MM.1S (cell line): Measurements from ENCODE around the gene PADI6.

Experiments
- CTCF ChIP-seq: fragments of 300-600 bp; sonication (generic); IDR thresholded peaks from 2 replicates; pipeline ENCODE4 v1.5.1; 2016; ENCODE audit warnings: antibody characterized with exemption, low read length, mixed read lengths
- EZH2 ChIP-seq: fragments of 300-600 bp; sonication (generic); optimal IDR thresholded peaks from 2 replicates; pipeline ENCODE3; 2017; ENCODE audit warnings: low read depth, mild to moderate bottlenecking, antibody characterized with exemption, low read length, mixed read lengths
- EZH2phosphoT487 ChIP-seq: fragments of 300-600 bp; sonication (generic); IDR thresholded peaks from 2 replicates; pipeline ENCODE4 v1.6.1; 2018; ENCODE audit warnings: antibody characterized with exemption, low read length

- TF ChIP-seq CTCF (no peak), EZH2 (no peak), EZH2phosphoT487 (no peak)
Measured at GRCh38 chr1:17427696-17428660, 56.0 kb downstream of the PADI6 start.
